PFSK-1 (cell line): ENCODE results near the gene MACROD1.

ENCODE experiments used
- FOXP2 ChIP-seq: optimal IDR thresholded peaks from 2 replicates; pipeline ENCODE3; 2011; ENCODE audit warnings: borderline replicate concordance, control low read depth, inconsistent platforms; ENCODE audit not compliant: insufficient read depth; ENCODE audit errors: extremely low read length, extremely low read depth
- POLR2AphosphoS5 ChIP-seq: IDR thresholded peaks from 2 replicates; pipeline ENCODE4 v1.6.1; 2012; ENCODE audit warnings: low read depth, mild to moderate bottlenecking, control low read depth, low read length, moderate library complexity
- SIN3A ChIP-seq: IDR thresholded peaks from 2 replicates; pipeline ENCODE4 v1.6.1; 2012; ENCODE audit warnings: mild to moderate bottlenecking, low read length, moderate library complexity, borderline replicate concordance; ENCODE audit not compliant: insufficient read depth
- TAF1 ChIP-seq: IDR thresholded peaks from 2 replicates; pipeline ENCODE4 v1.6.1; 2012; ENCODE audit warnings: low read length, control low read depth, borderline replicate concordance; ENCODE audit not compliant: insufficient read depth
- TF ChIP-seq, protein P1 (sequence below), 2 experiments: IDR thresholded peaks; 2 replicates each; pipeline versions ENCODE4 v1.6.1 to v1.8.0; 2011 to 2012; ENCODE audit warnings: low read depth in 2 of 2, low read length in 2 of 2, control low read depth in 1 of 2, inconsistent platforms in 1 of 2, mild to moderate bottlenecking in 1 of 2, moderate library complexity in 1 of 2; ENCODE audit not compliant: insufficient read depth in 1 of 2

DNA sequence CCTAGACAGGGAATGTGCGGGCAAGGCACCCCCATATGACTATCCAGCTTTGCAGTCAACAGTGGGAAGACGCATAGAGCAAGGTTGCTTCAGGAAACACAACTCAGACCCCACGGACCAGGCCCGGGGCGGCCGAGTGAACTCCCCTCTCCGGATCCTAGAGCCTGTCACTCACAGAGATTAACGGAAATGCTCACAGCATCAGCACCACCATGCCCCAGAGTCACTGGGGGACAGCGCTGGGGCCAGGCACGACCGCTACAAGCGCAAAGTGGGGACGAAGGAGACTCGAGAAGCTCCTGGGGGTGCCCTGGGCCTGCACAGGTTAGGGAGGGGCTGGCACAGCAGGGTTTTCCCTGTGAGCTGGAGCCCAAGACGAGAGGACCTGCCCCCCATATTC is 15.9 kb downstream of the MACROD1 start:
- TF ChIP-seq POLR2AphosphoS5, result no peak
- TF ChIP-seq, protein P1, sequence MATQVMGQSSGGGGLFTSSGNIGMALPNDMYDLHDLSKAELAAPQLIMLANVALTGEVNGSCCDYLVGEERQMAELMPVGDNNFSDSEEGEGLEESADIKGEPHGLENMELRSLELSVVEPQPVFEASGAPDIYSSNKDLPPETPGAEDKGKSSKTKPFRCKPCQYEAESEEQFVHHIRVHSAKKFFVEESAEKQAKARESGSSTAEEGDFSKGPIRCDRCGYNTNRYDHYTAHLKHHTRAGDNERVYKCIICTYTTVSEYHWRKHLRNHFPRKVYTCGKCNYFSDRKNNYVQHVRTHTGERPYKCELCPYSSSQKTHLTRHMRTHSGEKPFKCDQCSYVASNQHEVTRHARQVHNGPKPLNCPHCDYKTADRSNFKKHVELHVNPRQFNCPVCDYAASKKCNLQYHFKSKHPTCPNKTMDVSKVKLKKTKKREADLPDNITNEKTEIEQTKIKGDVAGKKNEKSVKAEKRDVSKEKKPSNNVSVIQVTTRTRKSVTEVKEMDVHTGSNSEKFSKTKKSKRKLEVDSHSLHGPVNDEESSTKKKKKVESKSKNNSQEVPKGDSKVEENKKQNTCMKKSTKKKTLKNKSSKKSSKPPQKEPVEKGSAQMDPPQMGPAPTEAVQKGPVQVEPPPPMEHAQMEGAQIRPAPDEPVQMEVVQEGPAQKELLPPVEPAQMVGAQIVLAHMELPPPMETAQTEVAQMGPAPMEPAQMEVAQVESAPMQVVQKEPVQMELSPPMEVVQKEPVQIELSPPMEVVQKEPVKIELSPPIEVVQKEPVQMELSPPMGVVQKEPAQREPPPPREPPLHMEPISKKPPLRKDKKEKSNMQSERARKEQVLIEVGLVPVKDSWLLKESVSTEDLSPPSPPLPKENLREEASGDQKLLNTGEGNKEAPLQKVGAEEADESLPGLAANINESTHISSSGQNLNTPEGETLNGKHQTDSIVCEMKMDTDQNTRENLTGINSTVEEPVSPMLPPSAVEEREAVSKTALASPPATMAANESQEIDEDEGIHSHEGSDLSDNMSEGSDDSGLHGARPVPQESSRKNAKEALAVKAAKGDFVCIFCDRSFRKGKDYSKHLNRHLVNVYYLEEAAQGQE (IDR thresholded peaks at IDR 0.05; ENCODE audit: insufficient read depth in 1 of 2, low read depth in 2 of 2, low read length in 2 of 2), result no peak
- TF ChIP-seq TAF1, result no peak
- TF ChIP-seq SIN3A, result no peak
- no peak for TF ChIP-seq FOXP2
